Ishikawa (cell line): Measurements from ENCODE around the gene PTRH1.
A peak's percentile ranks its signal among the peaks of the same experiment; 100 is the strongest.

ENCODE experiments used
- CEBPB ChIP-seq: IDR thresholded peaks from 2 replicates; pipeline ENCODE4 v1.6.1; 2012
- CREB1 ChIP-seq: IDR thresholded peaks from 2 replicates; pipeline ENCODE4 v1.6.1; 2012; ENCODE audit warnings: low read depth
- EGR1 ChIP-seq: IDR thresholded peaks from 2 replicates; pipeline ENCODE4 v1.6.1; 2012
- EP300 ChIP-seq: IDR thresholded peaks from 2 replicates; pipeline ENCODE4 v1.6.1; 2012; ENCODE audit warnings: borderline replicate concordance
- FOXM1 ChIP-seq: IDR thresholded peaks from 2 replicates; pipeline ENCODE4 v1.6.1; 2012; ENCODE audit warnings: low read depth, borderline replicate concordance
- NFIC ChIP-seq: IDR thresholded peaks from 2 replicates; pipeline ENCODE4 v1.6.1; 2012
- RAD21 ChIP-seq: IDR thresholded peaks from 2 replicates; pipeline ENCODE4 v1.6.1; 2012; ENCODE audit warnings: low read depth
- TAF1 ChIP-seq: IDR thresholded peaks from 2 replicates; pipeline ENCODE4 v1.6.1; 2012; ENCODE audit warnings: low read depth, mild to moderate bottlenecking
- TCF12 ChIP-seq: IDR thresholded peaks from 2 replicates; pipeline ENCODE4 v1.6.1; 2012; ENCODE audit warnings: low read depth
- TEAD4 ChIP-seq: IDR thresholded peaks from 2 replicates; pipeline ENCODE4 v1.6.1; 2012
- USF1 ChIP-seq: IDR thresholded peaks from 2 replicates; pipeline ENCODE4 v1.6.1; 2012
- YY1 ChIP-seq: IDR thresholded peaks from 2 replicates; pipeline ENCODE4 v1.6.1; 2012; ENCODE audit warnings: low read depth
- ZBTB7A ChIP-seq: IDR thresholded peaks from 2 replicates; pipeline ENCODE4 v1.6.1; 2012; ENCODE audit warnings: low read depth
- TF ChIP-seq, protein P1 (sequence below): IDR thresholded peaks from 2 replicates; pipeline ENCODE4 v1.6.1; 2012; ENCODE audit warnings: low read depth, mild to moderate bottlenecking
- TF ChIP-seq, protein P2 (sequence below): IDR thresholded peaks from 2 replicates; pipeline ENCODE4 v1.6.1; 2012

PTRH1 gene

DNA sequence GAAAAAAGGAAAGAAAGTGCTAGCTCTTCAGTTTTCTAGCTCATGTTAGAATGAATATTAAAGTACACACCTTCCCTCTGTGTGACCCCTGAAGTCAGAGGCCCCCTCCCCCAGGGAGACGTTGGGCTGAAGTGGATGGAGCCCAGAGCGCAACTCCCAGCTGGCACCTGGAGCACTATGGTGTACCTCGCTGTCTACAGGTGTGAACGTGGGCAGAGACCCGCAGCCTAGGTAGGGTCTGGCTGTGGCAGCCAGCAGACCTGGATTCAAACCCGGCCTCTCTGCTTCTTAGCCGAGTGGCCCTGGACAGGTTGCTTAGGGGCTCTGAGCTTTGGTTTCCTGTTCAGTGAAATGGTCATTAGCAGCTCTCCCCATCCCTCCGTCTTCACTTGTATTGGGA is 13.3 kb upstream of the PTRH1 start:
- TF ChIP-seq EGR1: no peak
- TF ChIP-seq, protein P1, sequence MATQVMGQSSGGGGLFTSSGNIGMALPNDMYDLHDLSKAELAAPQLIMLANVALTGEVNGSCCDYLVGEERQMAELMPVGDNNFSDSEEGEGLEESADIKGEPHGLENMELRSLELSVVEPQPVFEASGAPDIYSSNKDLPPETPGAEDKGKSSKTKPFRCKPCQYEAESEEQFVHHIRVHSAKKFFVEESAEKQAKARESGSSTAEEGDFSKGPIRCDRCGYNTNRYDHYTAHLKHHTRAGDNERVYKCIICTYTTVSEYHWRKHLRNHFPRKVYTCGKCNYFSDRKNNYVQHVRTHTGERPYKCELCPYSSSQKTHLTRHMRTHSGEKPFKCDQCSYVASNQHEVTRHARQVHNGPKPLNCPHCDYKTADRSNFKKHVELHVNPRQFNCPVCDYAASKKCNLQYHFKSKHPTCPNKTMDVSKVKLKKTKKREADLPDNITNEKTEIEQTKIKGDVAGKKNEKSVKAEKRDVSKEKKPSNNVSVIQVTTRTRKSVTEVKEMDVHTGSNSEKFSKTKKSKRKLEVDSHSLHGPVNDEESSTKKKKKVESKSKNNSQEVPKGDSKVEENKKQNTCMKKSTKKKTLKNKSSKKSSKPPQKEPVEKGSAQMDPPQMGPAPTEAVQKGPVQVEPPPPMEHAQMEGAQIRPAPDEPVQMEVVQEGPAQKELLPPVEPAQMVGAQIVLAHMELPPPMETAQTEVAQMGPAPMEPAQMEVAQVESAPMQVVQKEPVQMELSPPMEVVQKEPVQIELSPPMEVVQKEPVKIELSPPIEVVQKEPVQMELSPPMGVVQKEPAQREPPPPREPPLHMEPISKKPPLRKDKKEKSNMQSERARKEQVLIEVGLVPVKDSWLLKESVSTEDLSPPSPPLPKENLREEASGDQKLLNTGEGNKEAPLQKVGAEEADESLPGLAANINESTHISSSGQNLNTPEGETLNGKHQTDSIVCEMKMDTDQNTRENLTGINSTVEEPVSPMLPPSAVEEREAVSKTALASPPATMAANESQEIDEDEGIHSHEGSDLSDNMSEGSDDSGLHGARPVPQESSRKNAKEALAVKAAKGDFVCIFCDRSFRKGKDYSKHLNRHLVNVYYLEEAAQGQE: no peak
- TF ChIP-seq CREB1: no peak
- TF ChIP-seq YY1: no peak
- TF ChIP-seq USF1: no peak
- no peak for TF ChIP-seq EP300
- no peak for TF ChIP-seq TAF1
- no peak for TF ChIP-seq TCF12
- no peak for TF ChIP-seq RAD21
- TF ChIP-seq NFIC: no peak
- TF ChIP-seq FOXM1: no peak
- TF ChIP-seq, protein P2, sequence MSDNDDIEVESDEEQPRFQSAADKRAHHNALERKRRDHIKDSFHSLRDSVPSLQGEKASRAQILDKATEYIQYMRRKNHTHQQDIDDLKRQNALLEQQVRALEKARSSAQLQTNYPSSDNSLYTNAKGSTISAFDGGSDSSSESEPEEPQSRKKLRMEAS: no peak
- no peak for TF ChIP-seq ZBTB7A
- no peak for TF ChIP-seq TEAD4
- no peak for TF ChIP-seq CEBPB

DNA sequence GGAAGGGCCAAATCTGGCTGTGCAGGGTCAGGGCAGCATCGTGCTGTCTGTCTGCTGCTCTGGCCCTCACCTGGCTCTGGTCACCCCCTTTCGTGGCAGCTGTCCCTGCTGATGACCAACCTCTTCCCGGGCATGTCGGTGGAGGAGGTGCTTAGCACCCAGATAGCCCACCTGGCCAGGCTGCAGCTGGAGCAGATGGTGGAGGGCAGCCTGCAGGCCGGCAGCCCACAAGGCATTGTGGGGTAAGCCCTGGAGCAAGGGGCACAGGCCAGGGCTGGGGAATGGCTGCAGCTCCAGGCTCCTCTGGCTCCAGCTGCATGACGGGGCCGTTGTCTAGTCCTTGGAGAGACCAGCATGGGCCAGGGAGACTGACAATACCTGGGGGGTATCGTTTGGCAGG is 11.4 kb upstream of the PTRH1 start:
- TF ChIP-seq USF1 (no peak), CEBPB (no peak)

DNA sequence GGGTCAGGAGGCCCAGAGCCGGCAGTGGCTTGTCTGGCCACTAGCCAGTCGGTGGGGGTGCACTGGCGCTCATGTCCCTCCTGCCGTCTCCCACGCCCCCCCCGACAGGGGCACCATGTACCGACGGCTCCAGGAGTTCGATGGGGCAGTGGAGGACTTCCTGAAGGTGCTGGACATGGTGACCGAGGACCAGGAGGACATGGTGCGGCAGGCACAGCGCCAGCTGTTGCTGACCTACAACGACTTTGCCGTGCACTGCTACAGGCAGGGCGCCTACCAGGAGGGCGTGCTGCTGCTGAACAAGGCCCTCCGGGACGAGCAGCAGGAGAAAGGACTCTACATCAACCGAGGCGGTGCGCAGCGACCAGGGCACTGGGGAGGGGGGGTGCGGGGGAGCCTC is 8.5 kb upstream of the PTRH1 start:
- TF ChIP-seq FOXM1 (no peak), EGR1 (0 out of 2 replicates have a peak, but pooled peaks have one; percentile 4)

- TF ChIP-seq CEBPB (no peak), CREB1 (no peak), USF1 (no peak), EP300 (no peak), NFIC (no peak), RAD21 (no peak), TEAD4 (no peak), TAF1 (no peak), FOXM1 (no peak), TCF12 (no peak), ZBTB7A (no peak), YY1 (no peak), EGR1 (no peak)
- TF ChIP-seq, protein P2: no peak
- TF ChIP-seq, protein P1: no peak
These were observed 8.0 kb upstream of the PTRH1 start for GRCh38 chr9:127723444-127723843.

GRCh38 chr9:127723013-127723412 is 7.5 kb upstream of the PTRH1 start:
- TF ChIP-seq ZBTB7A: no peak
- TF ChIP-seq EP300: no peak
- TF ChIP-seq, protein P2: no peak
- TF ChIP-seq USF1: no peak

GRCh38 chr9:127722055-127722745 is 6.7 kb upstream of the PTRH1 start:
- TF ChIP-seq, protein P1: no peak
- TF ChIP-seq TAF1 (no peak), CREB1 (no peak), USF1 (no peak), NFIC (no peak), EP300 (no peak), ZBTB7A (no peak), TEAD4 (no peak), EGR1 (no peak), FOXM1 (no peak), RAD21 (no peak), CEBPB (no peak), YY1 (no peak), TCF12 (no peak)
- TF ChIP-seq, protein P2: no peak
